WTC11 (cell line): ENCODE data around the gene POP4. TPM values are rescaled to one million over a fixed set of nuclear protein-coding genes. Genes with fewer than 3 reads are reported as not detected.

Experiments used
- ATAC-seq: fragments of 200-7000 bp; cut with Tn5 transposase; 2 replicates; pipeline ENCODE4 v1.10.0; 2021; ENCODE audit warnings: mild to moderate bottlenecking, moderate library complexity
- CTCF ChIA-PET: fragments of 300-600 bp; sonication (Branson Sonifier 250); formaldehyde crosslinking; loops from one replicate; lab custom pipeline; 2021; ENCODE audit warnings: antibody characterized with exemption; lab: Charles Lee
- POLR2A ChIA-PET: fragments of 350-600 bp; sonication (Branson Sonifier 250); formaldehyde crosslinking; loops from one replicate; lab custom pipeline; 2021; ENCODE audit warnings: antibody characterized with exemption; lab: Charles Lee
- DNase-seq: peaks from one replicate; pipeline ENCODE4 v3.0.0; 2021; ENCODE audit warnings: low spot score
- H3K27ac Mint-ChIP-seq: 2 replicates; pipeline ENCODE4 v1.8.0; 2021; ENCODE audit warnings: mixed read lengths
- H3K27me3 Mint-ChIP-seq: 2 replicates; pipeline ENCODE4 v1.8.0; 2021; ENCODE audit warnings: low read depth, mild to moderate bottlenecking, moderate library complexity, mixed read lengths
- H3K36me3 Mint-ChIP-seq: 2 replicates; pipeline ENCODE4 v1.8.0; 2021; ENCODE audit warnings: mixed read lengths
- H3K4me1 Mint-ChIP-seq: 2 replicates; pipeline ENCODE4 v1.8.0; 2022; ENCODE audit warnings: mixed read lengths
- H3K4me3 Mint-ChIP-seq: 2 replicates; pipeline ENCODE4 v1.8.0; 2021; ENCODE audit warnings: mild to moderate bottlenecking, moderate library complexity, mixed read lengths
- H3K9me3 Mint-ChIP-seq: 2 replicates; pipeline ENCODE4 v1.8.0; 2021; ENCODE audit warnings: mixed read lengths
- CBFB ChIP-seq: sonication (generic); formaldehyde crosslinking; IDR thresholded peaks from 2 replicates; pipeline ENCODE4 v1.8.1; 2022; ENCODE audit warnings: mild to moderate bottlenecking, low read depth, missing genetic modification reagents
- ELF4 ChIP-seq: sonication (generic); formaldehyde crosslinking; IDR thresholded peaks from 2 replicates; pipeline ENCODE4 v1.8.1; 2022; ENCODE audit warnings: low read depth, mild to moderate bottlenecking, moderate library complexity, missing genetic modification reagents
- HMGA2 ChIP-seq: fragments of 250-450 bp; sonication (Bioruptor Pico); IDR thresholded peaks from 2 replicates; pipeline ENCODE4 v1.4.0; 2021; ENCODE audit warnings: mild to moderate bottlenecking, moderate library complexity
- IRF2 ChIP-seq: sonication (generic); formaldehyde crosslinking; IDR thresholded peaks from 2 replicates; pipeline ENCODE4 v1.8.0; 2022; ENCODE audit warnings: low read depth, missing genetic modification reagents, borderline replicate concordance
- JUN ChIP-seq: sonication (generic); formaldehyde crosslinking; IDR thresholded peaks from 2 replicates; pipeline ENCODE4 v1.8.0; 2023; ENCODE audit warnings: mild to moderate bottlenecking, missing genetic modification reagents
- NFATC4 ChIP-seq: fragments of 250-450 bp; sonication (Bioruptor Pico); IDR thresholded peaks from 2 replicates; pipeline ENCODE4 v1.9.0; 2021; ENCODE audit warnings: mild to moderate bottlenecking
- NFE2L1 ChIP-seq: sonication (generic); formaldehyde crosslinking; IDR thresholded peaks from 2 replicates; pipeline ENCODE4 v1.8.1; 2023; ENCODE audit warnings: missing genetic modification reagents
- NR3C1 ChIP-seq: sonication (generic); formaldehyde crosslinking; conservative IDR thresholded peaks from 2 replicates; pipeline ENCODE4 v1.8.1; 2023; ENCODE audit warnings: low read depth, mild to moderate bottlenecking, missing genetic modification reagents
- RORB ChIP-seq: fragments of 250-450 bp; sonication (Bioruptor Pico); IDR thresholded peaks from 2 replicates; pipeline ENCODE4 v1.9.0; 2021; ENCODE audit warnings: mild to moderate bottlenecking
- SP1 ChIP-seq: sonication (generic); formaldehyde crosslinking; conservative IDR thresholded peaks from 2 replicates; pipeline ENCODE4 v1.8.1; 2022; ENCODE audit warnings: missing genetic modification reagents
- TEAD4 ChIP-seq: sonication (generic); formaldehyde crosslinking; IDR thresholded peaks from 2 replicates; pipeline ENCODE4 v1.8.0; 2022; ENCODE audit warnings: mild to moderate bottlenecking, missing genetic modification reagents
- ZBTB21 ChIP-seq: sonication (generic); formaldehyde crosslinking; IDR thresholded peaks from 2 replicates; pipeline ENCODE4 v1.8.1; 2023; ENCODE audit warnings: mild to moderate bottlenecking, missing genetic modification reagents, borderline replicate concordance
- ZNF121 ChIP-seq: sonication (generic); formaldehyde crosslinking; IDR thresholded peaks from 2 replicates; pipeline ENCODE4 v1.8.0; 2023; ENCODE audit warnings: missing genetic modification reagents
- ZNF219 ChIP-seq: sonication (generic); formaldehyde crosslinking; IDR thresholded peaks from 2 replicates; pipeline ENCODE4 v1.8.0; 2023; ENCODE audit warnings: missing genetic modification reagents, mild to moderate bottlenecking, borderline replicate concordance
- ZNF232 ChIP-seq: sonication (generic); formaldehyde crosslinking; IDR thresholded peaks from 2 replicates; pipeline ENCODE4 v1.8.0; 2022; ENCODE audit warnings: mild to moderate bottlenecking, missing genetic modification reagents
- ZNF317 ChIP-seq: sonication (generic); formaldehyde crosslinking; IDR thresholded peaks from 2 replicates; pipeline ENCODE4 v1.8.1; 2023; ENCODE audit warnings: low read depth, mild to moderate bottlenecking, moderate library complexity, missing genetic modification reagents, borderline replicate concordance
- ZNF416 ChIP-seq: fragments of 250-450 bp; sonication (Bioruptor Pico); IDR thresholded peaks from 2 replicates; pipeline ENCODE4 v1.9.0; 2021; ENCODE audit warnings: mild to moderate bottlenecking, inconsistent platforms
- ZNF423 ChIP-seq: fragments of 250-450 bp; sonication (Bioruptor Pico); IDR thresholded peaks from 2 replicates; pipeline ENCODE4 v2.1.2; 2022; ENCODE audit warnings: mild to moderate bottlenecking, moderate library complexity
- total RNA-seq: library from RNA; stranded (reverse); gene quantifications from 3 replicates; pipeline ENCODE4 v1.2.3, GENCODE V29; 2021
- TF ChIP-seq, protein P1 (sequence below): sonication (generic); formaldehyde crosslinking; IDR thresholded peaks from 2 replicates; pipeline ENCODE4 v1.8.0; 2022; ENCODE audit warnings: mild to moderate bottlenecking, missing genetic modification reagents
- TF ChIP-seq, protein P2 (sequence below): fragments of 250-450 bp; sonication (Bioruptor Pico); IDR thresholded peaks from 2 replicates; pipeline ENCODE4 v1.9.0; 2021; ENCODE audit warnings: mild to moderate bottlenecking
- TF ChIP-seq, protein P3 (sequence below): fragments of 200-600 bp; IDR thresholded peaks from 2 replicates; pipeline ENCODE4 v1.8.0; 2022; ENCODE audit warnings: antibody characterized with exemption
- TF ChIP-seq, protein P4 (sequence below): sonication (generic); formaldehyde crosslinking; IDR thresholded peaks from 2 replicates; pipeline ENCODE4 v1.8.1; 2023; ENCODE audit warnings: mild to moderate bottlenecking, missing genetic modification reagents
- TF ChIP-seq, protein P5 (sequence below): fragments of 250-450 bp; sonication (Bioruptor Pico); IDR thresholded peaks from 2 replicates; pipeline ENCODE4 v1.9.0; 2021; ENCODE audit warnings: mild to moderate bottlenecking, borderline replicate concordance
- TF ChIP-seq, protein P6 (sequence below): sonication (generic); formaldehyde crosslinking; IDR thresholded peaks from 2 replicates; pipeline ENCODE4 v1.8.1; 2022; ENCODE audit warnings: mild to moderate bottlenecking, missing genetic modification reagents, moderate library complexity, borderline replicate concordance

POP4 gene
- total RNA-seq, 1 experiment from 2014 or later = 46.7 TPM

DNA sequence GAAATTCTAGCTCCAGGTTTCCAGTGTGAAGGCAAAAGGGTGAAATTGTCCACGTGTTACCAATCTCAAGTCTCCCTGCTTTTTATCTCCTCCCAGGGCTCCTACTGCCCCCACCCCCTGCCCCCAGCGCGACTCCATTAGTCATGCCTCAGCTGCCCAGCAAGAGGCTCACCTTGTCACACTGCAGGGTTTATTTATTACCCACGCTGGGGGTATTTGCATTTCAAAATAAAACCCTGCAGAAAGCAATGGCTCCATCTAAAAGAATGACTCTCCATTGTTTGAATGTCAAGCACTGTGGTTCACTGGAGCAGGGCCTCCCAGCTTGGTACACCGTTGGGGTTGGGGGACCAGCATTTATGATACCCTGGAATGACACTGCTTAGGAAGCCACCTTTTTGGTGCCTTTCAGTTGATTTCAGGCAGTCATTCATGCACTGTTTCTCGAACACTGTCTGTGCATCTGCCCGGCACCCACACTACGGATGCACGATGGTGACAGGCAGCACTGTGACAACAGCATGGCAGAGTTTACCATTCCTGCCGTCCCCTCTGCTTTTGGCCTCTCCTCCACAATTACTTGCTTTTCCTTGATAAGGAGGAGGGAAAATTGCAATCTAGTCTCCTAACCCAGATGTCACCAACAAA, 9.9 kb upstream of the POP4 start:
- ATAC-seq (peak; percentile 58), DNase-seq (no peak)
- H3K4me3 Mint-ChIP-seq = no peak overlapping the region; the same call in 1 of the 2 replicates
- no peaks in the 10 kb centered on the region for H3K36me3 Mint-ChIP-seq
- CTCF ChIA-PET = interaction anchor here (0.7 to 4.0 kb wide), 10 partner anchors 9 to 333 kb away, joined by 3 to 14 read pairs (median 6); partner anchors contain the start of gene POP4
- no peak overlapping the region for H3K27ac Mint-ChIP-seq
- no peaks in the 10 kb centered on the region for H3K9me3 Mint-ChIP-seq
- peaks cover 21% of the 10 kb centered on the region for H3K4me1 Mint-ChIP-seq
- peaks cover 36% of the 10 kb centered on the region for H3K27me3 Mint-ChIP-seq
- POLR2A ChIA-PET = interaction anchor here (0.7 kb wide), 1 partner anchor 82 kb away, joined by 4 read pairs; no protein-coding TSS in a partner anchor
- TF ChIP-seq ZBTB21 (no peak), ZNF121 (CRISPR knock-in tag) (peak; percentile 63; the same call in 1 of the 2 replicates), NFATC4 (no peak), SP1 (CRISPR knock-in tag) (0 out of 2 replicates have a peak, but pooled peaks have one; percentile 19), NFE2L1 (CRISPR knock-in tag) (no peak), CBFB (CRISPR knock-in tag) (no peak), TEAD4 (CRISPR knock-in tag) (no peak), JUN (CRISPR knock-in tag) (no peak), ZNF423 (peak; percentile 85), IRF2 (CRISPR knock-in tag) (no peak), NR3C1 (no peak)
- TF ChIP-seq, protein P1, sequence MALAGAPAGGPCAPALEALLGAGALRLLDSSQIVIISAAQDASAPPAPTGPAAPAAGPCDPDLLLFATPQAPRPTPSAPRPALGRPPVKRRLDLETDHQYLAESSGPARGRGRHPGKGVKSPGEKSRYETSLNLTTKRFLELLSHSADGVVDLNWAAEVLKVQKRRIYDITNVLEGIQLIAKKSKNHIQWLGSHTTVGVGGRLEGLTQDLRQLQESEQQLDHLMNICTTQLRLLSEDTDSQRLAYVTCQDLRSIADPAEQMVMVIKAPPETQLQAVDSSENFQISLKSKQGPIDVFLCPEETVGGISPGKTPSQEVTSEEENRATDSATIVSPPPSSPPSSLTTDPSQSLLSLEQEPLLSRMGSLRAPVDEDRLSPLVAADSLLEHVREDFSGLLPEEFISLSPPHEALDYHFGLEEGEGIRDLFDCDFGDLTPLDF = no peak
- TF ChIP-seq, protein P2, sequence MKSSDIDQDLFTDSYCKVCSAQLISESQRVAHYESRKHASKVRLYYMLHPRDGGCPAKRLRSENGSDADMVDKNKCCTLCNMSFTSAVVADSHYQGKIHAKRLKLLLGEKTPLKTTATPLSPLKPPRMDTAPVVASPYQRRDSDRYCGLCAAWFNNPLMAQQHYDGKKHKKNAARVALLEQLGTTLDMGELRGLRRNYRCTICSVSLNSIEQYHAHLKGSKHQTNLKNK (CRISPR knock-in tag) = no peak
- TF ChIP-seq, protein P3, sequence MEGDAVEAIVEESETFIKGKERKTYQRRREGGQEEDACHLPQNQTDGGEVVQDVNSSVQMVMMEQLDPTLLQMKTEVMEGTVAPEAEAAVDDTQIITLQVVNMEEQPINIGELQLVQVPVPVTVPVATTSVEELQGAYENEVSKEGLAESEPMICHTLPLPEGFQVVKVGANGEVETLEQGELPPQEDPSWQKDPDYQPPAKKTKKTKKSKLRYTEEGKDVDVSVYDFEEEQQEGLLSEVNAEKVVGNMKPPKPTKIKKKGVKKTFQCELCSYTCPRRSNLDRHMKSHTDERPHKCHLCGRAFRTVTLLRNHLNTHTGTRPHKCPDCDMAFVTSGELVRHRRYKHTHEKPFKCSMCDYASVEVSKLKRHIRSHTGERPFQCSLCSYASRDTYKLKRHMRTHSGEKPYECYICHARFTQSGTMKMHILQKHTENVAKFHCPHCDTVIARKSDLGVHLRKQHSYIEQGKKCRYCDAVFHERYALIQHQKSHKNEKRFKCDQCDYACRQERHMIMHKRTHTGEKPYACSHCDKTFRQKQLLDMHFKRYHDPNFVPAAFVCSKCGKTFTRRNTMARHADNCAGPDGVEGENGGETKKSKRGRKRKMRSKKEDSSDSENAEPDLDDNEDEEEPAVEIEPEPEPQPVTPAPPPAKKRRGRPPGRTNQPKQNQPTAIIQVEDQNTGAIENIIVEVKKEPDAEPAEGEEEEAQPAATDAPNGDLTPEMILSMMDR = no peak

DNA sequence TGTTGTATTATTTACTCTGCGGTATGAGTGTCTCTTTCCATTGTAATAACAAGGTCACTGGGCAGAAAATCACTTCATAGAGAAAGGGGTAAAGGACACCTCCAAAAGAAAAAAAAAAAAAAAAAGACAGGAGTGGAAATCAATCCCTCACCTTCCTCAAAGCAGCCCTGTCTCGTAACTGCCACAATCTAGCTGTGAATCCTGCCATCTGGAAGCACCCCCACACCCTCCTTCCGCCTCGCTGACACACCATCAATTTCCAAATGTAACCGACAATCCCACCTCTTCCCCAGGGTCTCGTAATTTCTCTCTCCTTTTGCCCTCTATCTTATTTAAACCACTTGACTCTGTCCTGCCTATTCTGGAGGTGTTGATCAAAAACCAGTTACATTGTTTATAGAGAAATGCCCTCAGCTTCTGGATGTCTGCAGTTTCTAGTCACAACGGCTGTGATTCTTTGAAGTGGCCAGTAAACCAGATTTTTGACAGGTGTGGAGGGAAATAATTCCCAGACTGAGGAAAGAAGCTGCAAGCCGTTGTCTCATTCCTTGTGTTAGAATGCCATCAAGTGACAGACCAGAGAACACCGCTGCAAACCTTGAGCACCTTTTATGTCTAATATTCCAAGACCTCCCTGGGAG, 9.1 kb upstream of the POP4 start:
- Mint-ChIP-seq H3K9me3 (no peaks in the 10 kb centered on the region), H3K27ac (no peak overlapping the region), H3K4me3 (no peak overlapping the region; the same call in 1 of the 2 replicates), H3K36me3 (no peaks in the 10 kb centered on the region), H3K27me3 (peaks cover 35% of the 10 kb centered on the region), H3K4me1 (peaks cover 21% of the 10 kb centered on the region)
- ATAC-seq (no peak; the same call in 1 of the 2 replicates), DNase-seq (no peak)
- TF ChIP-seq, protein P4, sequence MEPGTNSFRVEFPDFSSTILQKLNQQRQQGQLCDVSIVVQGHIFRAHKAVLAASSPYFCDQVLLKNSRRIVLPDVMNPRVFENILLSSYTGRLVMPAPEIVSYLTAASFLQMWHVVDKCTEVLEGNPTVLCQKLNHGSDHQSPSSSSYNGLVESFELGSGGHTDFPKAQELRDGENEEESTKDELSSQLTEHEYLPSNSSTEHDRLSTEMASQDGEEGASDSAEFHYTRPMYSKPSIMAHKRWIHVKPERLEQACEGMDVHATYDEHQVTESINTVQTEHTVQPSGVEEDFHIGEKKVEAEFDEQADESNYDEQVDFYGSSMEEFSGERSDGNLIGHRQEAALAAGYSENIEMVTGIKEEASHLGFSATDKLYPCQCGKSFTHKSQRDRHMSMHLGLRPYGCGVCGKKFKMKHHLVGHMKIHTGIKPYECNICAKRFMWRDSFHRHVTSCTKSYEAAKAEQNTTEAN (CRISPR knock-in tag) = no peak
- TF ChIP-seq ZNF317 (no peak), ZNF219 (CRISPR knock-in tag) (no peak), ELF4 (CRISPR knock-in tag) (no peak), SP1 (CRISPR knock-in tag) (no peak), HMGA2 (CRISPR knock-in tag) (no peak), ZBTB21 (no peak), RORB (CRISPR knock-in tag) (no peak), ZNF416 (CRISPR knock-in tag) (no peak), ZNF232 (CRISPR knock-in tag) (no peak)
- TF ChIP-seq, protein P5, sequence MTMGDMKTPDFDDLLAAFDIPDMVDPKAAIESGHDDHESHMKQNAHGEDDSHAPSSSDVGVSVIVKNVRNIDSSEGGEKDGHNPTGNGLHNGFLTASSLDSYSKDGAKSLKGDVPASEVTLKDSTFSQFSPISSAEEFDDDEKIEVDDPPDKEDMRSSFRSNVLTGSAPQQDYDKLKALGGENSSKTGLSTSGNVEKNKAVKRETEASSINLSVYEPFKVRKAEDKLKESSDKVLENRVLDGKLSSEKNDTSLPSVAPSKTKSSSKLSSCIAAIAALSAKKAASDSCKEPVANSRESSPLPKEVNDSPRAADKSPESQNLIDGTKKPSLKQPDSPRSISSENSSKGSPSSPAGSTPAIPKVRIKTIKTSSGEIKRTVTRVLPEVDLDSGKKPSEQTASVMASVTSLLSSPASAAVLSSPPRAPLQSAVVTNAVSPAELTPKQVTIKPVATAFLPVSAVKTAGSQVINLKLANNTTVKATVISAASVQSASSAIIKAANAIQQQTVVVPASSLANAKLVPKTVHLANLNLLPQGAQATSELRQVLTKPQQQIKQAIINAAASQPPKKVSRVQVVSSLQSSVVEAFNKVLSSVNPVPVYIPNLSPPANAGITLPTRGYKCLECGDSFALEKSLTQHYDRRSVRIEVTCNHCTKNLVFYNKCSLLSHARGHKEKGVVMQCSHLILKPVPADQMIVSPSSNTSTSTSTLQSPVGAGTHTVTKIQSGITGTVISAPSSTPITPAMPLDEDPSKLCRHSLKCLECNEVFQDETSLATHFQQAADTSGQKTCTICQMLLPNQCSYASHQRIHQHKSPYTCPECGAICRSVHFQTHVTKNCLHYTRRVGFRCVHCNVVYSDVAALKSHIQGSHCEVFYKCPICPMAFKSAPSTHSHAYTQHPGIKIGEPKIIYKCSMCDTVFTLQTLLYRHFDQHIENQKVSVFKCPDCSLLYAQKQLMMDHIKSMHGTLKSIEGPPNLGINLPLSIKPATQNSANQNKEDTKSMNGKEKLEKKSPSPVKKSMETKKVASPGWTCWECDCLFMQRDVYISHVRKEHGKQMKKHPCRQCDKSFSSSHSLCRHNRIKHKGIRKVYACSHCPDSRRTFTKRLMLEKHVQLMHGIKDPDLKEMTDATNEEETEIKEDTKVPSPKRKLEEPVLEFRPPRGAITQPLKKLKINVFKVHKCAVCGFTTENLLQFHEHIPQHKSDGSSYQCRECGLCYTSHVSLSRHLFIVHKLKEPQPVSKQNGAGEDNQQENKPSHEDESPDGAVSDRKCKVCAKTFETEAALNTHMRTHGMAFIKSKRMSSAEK (CRISPR knock-in tag) = no peak
- TF ChIP-seq, protein P6, sequence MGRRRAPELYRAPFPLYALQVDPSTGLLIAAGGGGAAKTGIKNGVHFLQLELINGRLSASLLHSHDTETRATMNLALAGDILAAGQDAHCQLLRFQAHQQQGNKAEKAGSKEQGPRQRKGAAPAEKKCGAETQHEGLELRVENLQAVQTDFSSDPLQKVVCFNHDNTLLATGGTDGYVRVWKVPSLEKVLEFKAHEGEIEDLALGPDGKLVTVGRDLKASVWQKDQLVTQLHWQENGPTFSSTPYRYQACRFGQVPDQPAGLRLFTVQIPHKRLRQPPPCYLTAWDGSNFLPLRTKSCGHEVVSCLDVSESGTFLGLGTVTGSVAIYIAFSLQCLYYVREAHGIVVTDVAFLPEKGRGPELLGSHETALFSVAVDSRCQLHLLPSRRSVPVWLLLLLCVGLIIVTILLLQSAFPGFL = no peak
- CTCF ChIA-PET = interaction anchor here (0.7 to 4.0 kb wide), 13 partner anchors 9 to 349 kb away, joined by 3 to 14 read pairs (median 4); partner anchors contain the start of gene POP4
- POLR2A ChIA-PET = interaction anchor here (0.7 kb wide), 2 partner anchors 82 to 756 kb away, joined by 4 read pairs; no protein-coding TSS in a partner anchor
